Gastrocnemius medialis (tissue), 4 donors: ENCODE data around the gene CCDC57. TPM values are rescaled to one million over a fixed set of nuclear protein-coding genes. Genes with fewer than 3 reads are reported as not detected.

Source experiments
- ATAC-seq, 2 donors: fragments of 150-250 bp; one replicate each; pipeline ENCODE4 v1.9.1; 2016
- DNase-seq, 2 donors: peaks; one replicate each; pipeline ENCODE4 v3.0.0-alpha.2; 2019
- H3K27ac ChIP-seq, 4 donors: fragments of 200-600 bp; sonication (generic); 1 replicate in 1 of 4; 2 replicates in 3 of 4; pipeline ENCODE4 v1.5.1; 2016 to 2018; ENCODE audit warnings: mild to moderate bottlenecking in 2 of 4, moderate library complexity in 1 of 4
- H3K27me3 ChIP-seq, 3 donors: fragments of 200-600 bp; sonication (generic) in 2 of 3; 1 replicate in 1 of 3; 2 replicates in 2 of 3; pipeline versions ENCODE4 v1.5.1 to v1.6.0; 2016 to 2019; ENCODE audit warnings: mild to moderate bottlenecking in 1 of 3, moderate library complexity in 1 of 3
- H3K36me3 ChIP-seq, 2 donors: fragments of 200-600 bp; sonication (generic) in 1 of 2; one replicate each; pipeline ENCODE4 v1.5.1; 2017 to 2018
- H3K4me1 ChIP-seq, 2 donors: fragments of 200-600 bp; sonication (generic) in 1 of 2; one replicate each; pipeline ENCODE4 v1.5.1; 2016 to 2017; ENCODE audit warnings: mild to moderate bottlenecking in 2 of 2
- H3K4me3 ChIP-seq, 4 donors: fragments of 200-600 bp; sonication (generic) in 3 of 4; 1 replicate in 1 of 4; 2 replicates in 3 of 4; pipeline ENCODE4 v1.5.1; 2016 to 2019; ENCODE audit warnings: mild to moderate bottlenecking in 2 of 4
- H3K9me3 ChIP-seq, 3 donors: fragments of 200-600 bp; sonication (generic) in 2 of 3; 1 replicate in 1 of 3; 2 replicates in 2 of 3; pipeline ENCODE4 v1.5.1; 2016 to 2019
- POLR2A ChIP-seq, 2 donors: fragments of 450-650 bp; IDR thresholded peaks; one replicate each; pipeline ENCODE4 v1.6.1; 2017; ENCODE audit warnings: antibody characterized with exemption in 2 of 2, mild to moderate bottlenecking in 2 of 2, moderate library complexity in 2 of 2
- in situ Hi-C, 4 donors: fragments of 200-750 bp; cut with MboI; loops; one replicate each; pipeline versions ENCODE4 v1.15.0 to v1.8.0; 2017; ENCODE audit warnings: low sequenced_read_pairs in 4 of 4
- intact Hi-C: fragments of 100-400 bp; cut with DNase I; formaldehyde crosslinking; loops from one replicate; pipeline ENCODE4 v1.15.1; 2023; ENCODE audit warnings: low total_unique reads
- total RNA-seq, 4 donors: library from RNA; depleted of rRNA; stranded (reverse); fragments of >200 nt; gene quantifications; one replicate each; pipeline versions ENCODE4 v1.1.0 to v1.2.3, GENCODE V29; 2016
- TF ChIP-seq, protein P1 (sequence below), 5 experiments: fragments of 450-650 bp in 3 of 5; fragments of 200-600 bp in 2 of 5; sonication (generic) in 2 of 5; IDR thresholded peaks in 4 of 5; conservative IDR thresholded peaks in 1 of 5; 1 replicate in 4 of 5; 2 replicates in 1 of 5; pipeline ENCODE4 v1.5.1; 2016 to 2019; ENCODE audit warnings: antibody characterized with exemption in 5 of 5, mild to moderate bottlenecking in 3 of 5, moderate library complexity in 3 of 5

Gene CCDC57
- total RNA-seq, 4 donors from 2014 or later, result 3.7 to 11.3 (median 5.1) TPM

DNA sequence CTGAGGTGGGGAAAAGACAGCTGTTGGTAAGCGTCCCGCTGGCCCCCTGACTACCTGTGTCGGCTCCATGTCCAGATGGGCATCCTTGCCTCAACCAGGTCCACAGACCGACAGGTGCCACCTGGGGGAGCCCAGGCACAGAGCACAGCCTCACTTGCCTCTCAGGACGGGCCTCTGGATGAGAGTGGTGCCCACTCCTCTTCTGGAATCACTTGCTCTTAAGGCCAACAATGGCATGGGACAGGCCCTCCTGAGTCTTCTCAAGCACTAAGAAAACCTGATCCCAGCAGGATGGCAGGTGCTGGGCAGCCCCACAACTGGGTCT, 33.4 kb upstream of the CCDC57 start:
- Histone ChIP-seq H3K27ac (peak overlapping the region; percentile 83 to 98 (median 91)), H3K27me3 (no peaks in the 10 kb centered on the region), H3K9me3 (no peaks in the 10 kb centered on the region), H3K4me3 (no peak overlapping the region), H3K4me1 (peaks cover 50 to 53% of the 10 kb centered on the region in 2 donors), H3K36me3 (peaks cover 0 to 68% of the 10 kb centered on the region in 2 donors)
- in situ Hi-C loops, result no loop called here
- no peak for DNase-seq
- no peak for TF ChIP-seq POLR2A (IDR thresholded peaks at IDR 0.05)
- TF ChIP-seq, protein P1, sequence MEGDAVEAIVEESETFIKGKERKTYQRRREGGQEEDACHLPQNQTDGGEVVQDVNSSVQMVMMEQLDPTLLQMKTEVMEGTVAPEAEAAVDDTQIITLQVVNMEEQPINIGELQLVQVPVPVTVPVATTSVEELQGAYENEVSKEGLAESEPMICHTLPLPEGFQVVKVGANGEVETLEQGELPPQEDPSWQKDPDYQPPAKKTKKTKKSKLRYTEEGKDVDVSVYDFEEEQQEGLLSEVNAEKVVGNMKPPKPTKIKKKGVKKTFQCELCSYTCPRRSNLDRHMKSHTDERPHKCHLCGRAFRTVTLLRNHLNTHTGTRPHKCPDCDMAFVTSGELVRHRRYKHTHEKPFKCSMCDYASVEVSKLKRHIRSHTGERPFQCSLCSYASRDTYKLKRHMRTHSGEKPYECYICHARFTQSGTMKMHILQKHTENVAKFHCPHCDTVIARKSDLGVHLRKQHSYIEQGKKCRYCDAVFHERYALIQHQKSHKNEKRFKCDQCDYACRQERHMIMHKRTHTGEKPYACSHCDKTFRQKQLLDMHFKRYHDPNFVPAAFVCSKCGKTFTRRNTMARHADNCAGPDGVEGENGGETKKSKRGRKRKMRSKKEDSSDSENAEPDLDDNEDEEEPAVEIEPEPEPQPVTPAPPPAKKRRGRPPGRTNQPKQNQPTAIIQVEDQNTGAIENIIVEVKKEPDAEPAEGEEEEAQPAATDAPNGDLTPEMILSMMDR (IDR thresholded peaks at IDR 0.05 in 4 of 5, conservative IDR thresholded peaks at IDR 0.05 in 1 of 5), result no peak
- intact Hi-C loops, result no loop called here
- no peak for ATAC-seq

DNA sequence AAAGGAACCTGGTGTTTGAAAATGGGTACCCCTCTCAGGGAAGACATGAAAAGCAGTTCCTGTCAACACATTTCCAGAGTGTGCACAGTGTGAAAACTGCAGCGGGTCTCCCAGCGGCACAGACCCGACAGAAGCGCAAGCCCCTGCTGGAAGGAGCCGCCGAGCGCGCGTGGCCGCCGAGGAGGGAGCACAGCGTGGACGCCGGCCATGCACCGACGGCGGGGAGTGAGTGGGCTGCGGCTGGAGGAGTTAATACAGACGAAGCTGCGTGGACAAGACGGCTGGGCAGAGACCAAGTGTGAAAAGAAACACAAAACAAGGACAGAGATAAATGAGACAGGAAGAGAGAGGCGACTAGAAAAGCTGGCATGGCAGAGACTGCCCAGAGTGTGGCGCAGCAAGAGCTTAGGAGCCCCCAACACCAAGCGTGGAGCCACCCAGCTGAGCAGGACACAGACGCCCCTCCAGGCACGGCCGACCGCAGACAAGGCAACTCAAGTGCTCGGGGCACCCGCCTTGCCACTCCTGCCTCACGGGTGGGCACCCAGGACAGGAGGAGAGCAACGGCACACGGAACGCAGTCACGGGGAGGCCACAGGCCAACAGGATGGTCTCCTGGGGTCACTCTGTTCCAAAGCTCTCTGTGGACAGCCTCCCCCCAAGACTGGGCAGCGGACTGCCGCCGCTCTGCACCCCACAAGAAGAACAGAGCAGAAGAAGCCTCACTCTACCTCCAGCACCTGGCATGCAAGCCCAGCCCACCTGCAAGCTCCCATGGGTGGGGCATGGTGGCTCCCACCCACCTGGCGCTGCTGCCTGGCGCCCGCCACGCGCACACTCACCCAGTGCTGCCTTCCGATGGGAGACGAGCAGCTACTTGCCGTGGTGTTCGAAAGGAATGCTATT, 32.7 kb upstream of the CCDC57 start:
- no peak for TF ChIP-seq POLR2A (IDR thresholded peaks at IDR 0.05)
- TF ChIP-seq, protein P1 (IDR thresholded peaks at IDR 0.05 in 4 of 5, conservative IDR thresholded peaks at IDR 0.05 in 1 of 5), result no peak
- H3K4me1 ChIP-seq, result peaks cover 55 to 57% of the 10 kb centered on the region in 2 donors
- H3K27ac ChIP-seq, result peak overlapping the region; percentile 83 to 98 (median 91)
- H3K9me3 ChIP-seq, result no peaks in the 10 kb centered on the region
- H3K36me3 ChIP-seq, result peaks cover 0 to 62% of the 10 kb centered on the region in 2 donors
- in situ Hi-C loops (no loop called here), intact Hi-C loops (no loop called here)
- no peak for DNase-seq
- no peak overlapping the region for H3K4me3 ChIP-seq
- ATAC-seq, result no peak
- no peaks in the 10 kb centered on the region for H3K27me3 ChIP-seq

DNA sequence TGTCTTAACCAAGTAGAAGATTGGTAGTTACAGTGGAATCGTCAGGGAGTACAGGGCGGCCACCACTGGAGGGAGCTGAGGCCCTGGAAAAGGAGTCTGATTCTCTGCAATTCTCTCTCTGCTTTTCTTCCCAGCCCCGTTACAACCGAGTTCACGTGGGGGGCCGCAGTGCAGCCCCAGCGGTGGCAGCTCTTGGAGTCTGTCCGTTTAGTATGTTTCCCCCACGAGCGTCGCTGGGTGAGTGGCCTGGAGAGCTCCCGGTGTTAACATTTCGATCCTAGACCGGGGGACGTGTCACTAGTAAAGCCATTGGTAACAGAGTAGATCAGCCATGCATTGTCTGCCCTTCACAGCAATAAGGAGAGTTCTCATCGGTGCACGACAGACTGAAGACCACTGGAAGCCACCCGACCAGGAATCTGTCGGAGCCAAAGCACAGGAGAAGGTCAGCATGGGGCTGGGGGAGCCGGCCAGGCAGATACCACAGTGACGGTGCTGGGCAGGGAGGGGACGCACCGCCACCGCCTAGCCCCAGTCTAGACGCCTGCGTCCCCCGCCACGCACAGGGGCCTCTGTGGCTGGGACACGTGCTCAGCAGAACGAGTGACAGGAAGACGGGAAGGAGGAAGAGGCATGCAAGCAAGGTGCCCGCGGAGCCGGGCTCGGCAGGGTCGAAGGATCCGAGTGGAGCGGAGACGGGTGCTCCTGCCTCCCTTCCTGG, 31.9 kb upstream of the CCDC57 start:
- Histone ChIP-seq H3K36me3 (peaks cover 0 to 54% of the 10 kb centered on the region in 2 donors), H3K27ac (peak overlapping the region; percentile 28 to 98 (median 91)), H3K4me3 (no peak overlapping the region), H3K27me3 (no peaks in the 10 kb centered on the region), H3K9me3 (no peaks in the 10 kb centered on the region), H3K4me1 (peaks cover 63 to 65% of the 10 kb centered on the region in 2 donors)
- in situ Hi-C loops, result no loop called here
- DNase-seq (no peak), ATAC-seq (no peak)
- TF ChIP-seq POLR2A (IDR thresholded peaks at IDR 0.05), result no peak
- TF ChIP-seq, protein P1 (IDR thresholded peaks at IDR 0.05 in 4 of 5, conservative IDR thresholded peaks at IDR 0.05 in 1 of 5), result peak; percentile 29 to 65 (median 45)
- intact Hi-C loops, result no loop called here

DNA sequence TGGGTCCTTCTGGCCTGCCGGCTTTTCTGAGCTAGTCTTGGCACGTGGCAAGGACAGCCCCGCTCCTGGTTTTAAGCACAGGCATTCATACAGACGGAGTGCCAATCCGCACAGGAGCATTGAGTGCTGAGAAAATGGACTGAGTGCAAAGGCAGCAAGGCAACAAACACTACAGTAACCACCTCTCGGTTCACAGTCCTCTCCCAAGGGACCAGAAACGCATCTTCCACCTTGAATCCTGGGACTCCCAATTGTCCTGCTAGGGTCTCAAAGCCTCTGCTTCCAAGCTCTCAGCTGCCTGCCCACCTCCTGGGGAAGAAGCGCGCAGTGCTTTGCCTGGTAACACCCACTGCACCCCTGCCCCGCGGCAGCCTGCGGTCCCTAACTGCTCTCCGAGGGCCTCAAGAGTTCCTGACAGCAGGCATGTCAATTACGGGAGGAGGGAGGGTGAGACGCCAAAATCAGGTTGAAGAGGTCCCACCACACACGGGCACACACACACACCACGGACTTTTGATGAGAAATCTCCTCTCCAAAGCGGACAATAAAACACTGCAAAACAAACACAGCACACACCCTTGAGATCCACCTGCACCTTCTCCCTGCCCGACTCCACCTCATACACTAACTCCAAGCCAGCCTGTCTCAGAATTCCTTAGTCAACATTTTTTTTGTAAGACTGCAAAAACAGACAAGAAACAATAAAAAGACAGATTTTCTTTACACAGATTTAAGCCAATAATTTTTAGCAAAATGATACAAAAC, 31.2 kb upstream of the CCDC57 start:
- DNase-seq (no peak), ATAC-seq (no peak)
- in situ Hi-C loops (no loop called here), intact Hi-C loops (loop anchor here (2.0 kb wide), 1 partner anchor 23 kb away; no protein-coding TSS in a partner anchor)
- TF ChIP-seq, protein P1 (IDR thresholded peaks at IDR 0.05 in 4 of 5, conservative IDR thresholded peaks at IDR 0.05 in 1 of 5), result no peak
- TF ChIP-seq POLR2A (IDR thresholded peaks at IDR 0.05), result no peak
- Histone ChIP-seq H3K27me3 (no peaks in the 10 kb centered on the region), H3K4me1 (peaks cover 68 to 72% of the 10 kb centered on the region in 2 donors), H3K9me3 (no peaks in the 10 kb centered on the region), H3K36me3 (peaks cover 0 to 46% of the 10 kb centered on the region in 2 donors), H3K4me3 (no peak overlapping the region), H3K27ac (peak overlapping the region; percentile 90 to 98 (median 93))
